Measurements from ENCODE around the gene PNCK.

The PNCK gene

GRCh38 chrX:153670748-153671588 lies 2.6 kb downstream of the PNCK start:
- Histone ChIP-seq H3K27me3 (replicated peaks; ENCODE audit: insufficient read depth, low read length) (peaks cover 15% of the 10 kb centered on the region), H3K9me2 (replicated peaks; ENCODE audit: insufficient read depth, low read length) (no peaks in the 10 kb centered on the region), H2AFZ (ENCODE audit: low read length) (no peak overlapping the region), H3K4me2 (ENCODE audit: low read depth, low read length) (no peak overlapping the region), H3F3A (ENCODE audit: insufficient read depth, low read length) (no peaks in the 10 kb centered on the region), H3K4me3 (ENCODE audit: low read length) (no peak overlapping the region), H4K20me1 (ENCODE audit: insufficient read depth, low read length) (no peaks in the 10 kb centered on the region), H3K27ac (ENCODE audit: low read length) (no peak overlapping the region), H3K9me3 (replicated peaks; ENCODE audit: insufficient read depth, low read length) (no peaks in the 10 kb centered on the region), H3K4me1 (ENCODE audit: low read length) (no peaks in the 10 kb centered on the region), H3K79me2 (ENCODE audit: low read length) (no peaks in the 10 kb centered on the region), H3K9ac (ENCODE audit: low read length) (no peak overlapping the region), H3K36me3 (replicated peaks; ENCODE audit: insufficient read depth, low read length) (no peaks in the 10 kb centered on the region)
- TF ChIP-seq EZH2 (optimal IDR thresholded peaks at IDR 0.05; ENCODE audit: low read depth, low read length) = no peak
- no peak for TF ChIP-seq CTCF (IDR thresholded peaks at IDR 0.05; ENCODE audit: low read length)
- no peak for TF ChIP-seq EZH2phosphoT487 (IDR thresholded peaks at IDR 0.05; ENCODE audit: low read length)
- no peak for DNase-seq

GRCh38 chrX:153669901-153670731 lies 3.5 kb downstream of the PNCK start:
- no peak for DNase-seq
- Histone ChIP-seq H3K36me3 (replicated peaks; ENCODE audit: insufficient read depth, low read length) (no peaks in the 10 kb centered on the region), H3K79me2 (ENCODE audit: low read length) (no peaks in the 10 kb centered on the region), H3K4me1 (ENCODE audit: low read length) (no peaks in the 10 kb centered on the region), H4K20me1 (ENCODE audit: insufficient read depth, low read length) (no peaks in the 10 kb centered on the region), H3K9me2 (replicated peaks; ENCODE audit: insufficient read depth, low read length) (no peaks in the 10 kb centered on the region), H3K27me3 (replicated peaks; ENCODE audit: insufficient read depth, low read length) (peaks cover 23% of the 10 kb centered on the region), H3K27ac (ENCODE audit: low read length) (no peak overlapping the region), H3F3A (ENCODE audit: insufficient read depth, low read length) (no peaks in the 10 kb centered on the region), H3K9me3 (replicated peaks; ENCODE audit: insufficient read depth, low read length) (no peaks in the 10 kb centered on the region), H3K4me2 (ENCODE audit: low read depth, low read length) (no peak overlapping the region), H3K9ac (ENCODE audit: low read length) (no peak overlapping the region), H2AFZ (ENCODE audit: low read length) (no peak overlapping the region), H3K4me3 (ENCODE audit: low read length) (no peak overlapping the region)
- TF ChIP-seq CTCF (IDR thresholded peaks at IDR 0.05; ENCODE audit: low read length) (no peak), EZH2phosphoT487 (IDR thresholded peaks at IDR 0.05; ENCODE audit: low read length) (no peak), EZH2 (optimal IDR thresholded peaks at IDR 0.05; ENCODE audit: low read depth, low read length) (no peak)

GRCh38 chrX:153669174-153669890 lies 4.3 kb downstream of the PNCK start:
- Histone ChIP-seq H3K4me1 (ENCODE audit: low read length) (no peaks in the 10 kb centered on the region), H3K79me2 (ENCODE audit: low read length) (no peaks in the 10 kb centered on the region), H2AFZ (ENCODE audit: low read length) (no peak overlapping the region), H4K20me1 (ENCODE audit: insufficient read depth, low read length) (no peaks in the 10 kb centered on the region), H3K9me3 (replicated peaks; ENCODE audit: insufficient read depth, low read length) (no peaks in the 10 kb centered on the region), H3F3A (ENCODE audit: insufficient read depth, low read length) (no peaks in the 10 kb centered on the region), H3K9ac (ENCODE audit: low read length) (no peak overlapping the region), H3K27ac (ENCODE audit: low read length) (no peak overlapping the region), H3K36me3 (replicated peaks; ENCODE audit: insufficient read depth, low read length) (no peaks in the 10 kb centered on the region), H3K4me3 (ENCODE audit: low read length) (no peak overlapping the region), H3K9me2 (replicated peaks; ENCODE audit: insufficient read depth, low read length) (no peaks in the 10 kb centered on the region), H3K27me3 (replicated peaks; ENCODE audit: insufficient read depth, low read length) (peaks cover 31% of the 10 kb centered on the region), H3K4me2 (ENCODE audit: low read depth, low read length) (no peak overlapping the region)
- peak; percentile 10 for DNase-seq
- no peak for TF ChIP-seq EZH2phosphoT487 (IDR thresholded peaks at IDR 0.05; ENCODE audit: low read length)
- no peak for TF ChIP-seq EZH2 (optimal IDR thresholded peaks at IDR 0.05; ENCODE audit: low read depth, low read length)
- peak; percentile 69 for TF ChIP-seq CTCF (IDR thresholded peaks at IDR 0.05; ENCODE audit: low read length)
